ENCODE measurements around the gene CPNE6. TPM values are rescaled to one million over a fixed set of nuclear protein-coding genes. Genes with fewer than 3 reads are reported as not detected.

CPNE6 gene
- total and polyA plus RNA-seq, 2 of the 13 experiments (the other 11 are each of a cell fraction or from before 2014, with no cell fraction given), result not detected

- TF ChIP-seq ZNF761 (CRISPR knock-in tag; conservative IDR thresholded peaks at IDR 0.05) (no peak; the same call in 1 of the 2 replicates), MAZ (IDR thresholded peaks at IDR 0.05; ENCODE audit: borderline replicate concordance, low read depth, low read length) (0 out of 2 replicates have a peak, but pooled peaks have one; percentile 12), MAZ (CRISPR knock-in tag; IDR thresholded peaks at IDR 0.05; ENCODE audit: low read depth) (peak; percentile 94), CCAR2 (optimal IDR thresholded peaks at IDR 0.05; ENCODE audit: low read depth, low read length) (no peak), DMTF1 (CRISPR knock-in tag; IDR thresholded peaks at IDR 0.05) (no peak), CREB1 (IDR thresholded peaks at IDR 0.05) (no peak), CREB1 (CRISPR knock-in tag; IDR thresholded peaks at IDR 0.05) (no peak), ZBTB1 (CRISPR knock-in tag; IDR thresholded peaks at IDR 0.05; ENCODE audit: borderline replicate concordance) (0 out of 2 replicates have a peak, but pooled peaks have one; percentile 46), NR2F1 (CRISPR knock-in tag; IDR thresholded peaks at IDR 0.05) (no peak), PAF1 (CRISPR knock-in tag; IDR thresholded peaks at IDR 0.05) (no peak), HNF4A (CRISPR knock-in tag; IDR thresholded peaks at IDR 0.05) (no peak; the same call in 1 of the 2 replicates), ZFP41 (CRISPR knock-in tag; IDR thresholded peaks at IDR 0.05; ENCODE audit: borderline replicate concordance) (0 out of 2 replicates have a peak, but pooled peaks have one; percentile 65), ZNF253 (CRISPR knock-in tag; IDR thresholded peaks at IDR 0.05; ENCODE audit: borderline replicate concordance) (0 out of 2 replicates have a peak, but pooled peaks have one; percentile 41), ZIK1 (CRISPR knock-in tag; IDR thresholded peaks at IDR 0.05; ENCODE audit: borderline replicate concordance, low read depth) (peak; percentile 97), ZNF3 (CRISPR knock-in tag; IDR thresholded peaks at IDR 0.05) (no peak), CREM (IDR thresholded peaks at IDR 0.05) (no peak), CREM (CRISPR knock-in tag; IDR thresholded peaks at IDR 0.05) (0 out of 2 replicates have a peak, but pooled peaks have one; percentile 7), CTCF (CRISPR knock-in tag; IDR thresholded peaks at IDR 0.05) (peak; percentile 2; the same call in 1 of the 2 replicates), ZNF230 (CRISPR knock-in tag; IDR thresholded peaks at IDR 0.05) (no peak), SIX1 (CRISPR knock-in tag; IDR thresholded peaks at IDR 0.05; ENCODE audit: borderline replicate concordance) (no peak; the same call in 1 of the 2 replicates), SP2 (CRISPR knock-in tag; IDR thresholded peaks at IDR 0.05) (no peak)
Measured at GRCh38 chr14:24080888-24081738, 9.8 kb downstream of the CPNE6 start (continued).

Measured in HepG2 (cell line).